ENCODE results near the gene SYTL2. TPM values are rescaled to one million over a fixed set of nuclear protein-coding genes. Genes with fewer than 3 reads are reported as not detected.

SYTL2 gene
- total RNA-seq, 1 experiment from 2014 or later = 132 TPM

GRCh38 chr11:85665733-85666132 lies 145.2 kb downstream of the SYTL2 start:
- Histone ChIP-seq H3K4me3 (ENCODE audit: low read depth in 2 of 2, low read length in 2 of 2) (no peak overlapping the region; a peak in 1 of 4 replicates), H3K9me3 (ENCODE audit: control insufficient read depth, insufficient read depth, low read depth, low read length) (no peaks in the 10 kb centered on the region), H3K27ac (ENCODE audit: low read length) (peak overlapping the region; percentile 90), H3K4me1 (ENCODE audit: control insufficient read depth, insufficient read depth, low read length) (peaks cover 24% of the 10 kb centered on the region), H3K36me3 (ENCODE audit: control insufficient read depth, insufficient read depth, low read length) (peaks cover 14% of the 10 kb centered on the region), H3K27me3 (ENCODE audit: control insufficient read depth, insufficient read depth, low read length) (no peaks in the 10 kb centered on the region)
- ChIA-PET POLR2A (no interaction called here), CTCF (no interaction called here)
- BruUV-seq (replicated peaks) = no TSS peak
- intact Hi-C loops (cut with micrococcal nuclease; ENCODE audit: unreplicated experiment) = no loop called here
- no peak for ATAC-seq
- TF ChIP-seq TCF7L2 (IDR thresholded peaks at IDR 0.05; ENCODE audit: low read depth, low read length) = no peak
- no peak for TF ChIP-seq SIN3A (IDR thresholded peaks at IDR 0.05; ENCODE audit: borderline replicate concordance, insufficient read depth, low read depth, low read length)
- no peak for TF ChIP-seq POLR2AphosphoS5 (IDR thresholded peaks at IDR 0.05; ENCODE audit: low read depth, low read length)
- TF ChIP-seq, protein P1, sequence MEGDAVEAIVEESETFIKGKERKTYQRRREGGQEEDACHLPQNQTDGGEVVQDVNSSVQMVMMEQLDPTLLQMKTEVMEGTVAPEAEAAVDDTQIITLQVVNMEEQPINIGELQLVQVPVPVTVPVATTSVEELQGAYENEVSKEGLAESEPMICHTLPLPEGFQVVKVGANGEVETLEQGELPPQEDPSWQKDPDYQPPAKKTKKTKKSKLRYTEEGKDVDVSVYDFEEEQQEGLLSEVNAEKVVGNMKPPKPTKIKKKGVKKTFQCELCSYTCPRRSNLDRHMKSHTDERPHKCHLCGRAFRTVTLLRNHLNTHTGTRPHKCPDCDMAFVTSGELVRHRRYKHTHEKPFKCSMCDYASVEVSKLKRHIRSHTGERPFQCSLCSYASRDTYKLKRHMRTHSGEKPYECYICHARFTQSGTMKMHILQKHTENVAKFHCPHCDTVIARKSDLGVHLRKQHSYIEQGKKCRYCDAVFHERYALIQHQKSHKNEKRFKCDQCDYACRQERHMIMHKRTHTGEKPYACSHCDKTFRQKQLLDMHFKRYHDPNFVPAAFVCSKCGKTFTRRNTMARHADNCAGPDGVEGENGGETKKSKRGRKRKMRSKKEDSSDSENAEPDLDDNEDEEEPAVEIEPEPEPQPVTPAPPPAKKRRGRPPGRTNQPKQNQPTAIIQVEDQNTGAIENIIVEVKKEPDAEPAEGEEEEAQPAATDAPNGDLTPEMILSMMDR (IDR thresholded peaks at IDR 0.05) = no peak
- TF ChIP-seq REST (IDR thresholded peaks at IDR 0.05; ENCODE audit: insufficient read depth in 1 of 2, low read depth in 2 of 2, low read length in 1 of 2) = no peak
- in situ Hi-C loops (cut with HindIII; ENCODE audit: low pct_unique_long_range_greater_than_20kb, low sequenced_read_pairs) = no loop called here
- no peak for DNase-seq (ENCODE audit: low read depth, low spot score)

DNA sequence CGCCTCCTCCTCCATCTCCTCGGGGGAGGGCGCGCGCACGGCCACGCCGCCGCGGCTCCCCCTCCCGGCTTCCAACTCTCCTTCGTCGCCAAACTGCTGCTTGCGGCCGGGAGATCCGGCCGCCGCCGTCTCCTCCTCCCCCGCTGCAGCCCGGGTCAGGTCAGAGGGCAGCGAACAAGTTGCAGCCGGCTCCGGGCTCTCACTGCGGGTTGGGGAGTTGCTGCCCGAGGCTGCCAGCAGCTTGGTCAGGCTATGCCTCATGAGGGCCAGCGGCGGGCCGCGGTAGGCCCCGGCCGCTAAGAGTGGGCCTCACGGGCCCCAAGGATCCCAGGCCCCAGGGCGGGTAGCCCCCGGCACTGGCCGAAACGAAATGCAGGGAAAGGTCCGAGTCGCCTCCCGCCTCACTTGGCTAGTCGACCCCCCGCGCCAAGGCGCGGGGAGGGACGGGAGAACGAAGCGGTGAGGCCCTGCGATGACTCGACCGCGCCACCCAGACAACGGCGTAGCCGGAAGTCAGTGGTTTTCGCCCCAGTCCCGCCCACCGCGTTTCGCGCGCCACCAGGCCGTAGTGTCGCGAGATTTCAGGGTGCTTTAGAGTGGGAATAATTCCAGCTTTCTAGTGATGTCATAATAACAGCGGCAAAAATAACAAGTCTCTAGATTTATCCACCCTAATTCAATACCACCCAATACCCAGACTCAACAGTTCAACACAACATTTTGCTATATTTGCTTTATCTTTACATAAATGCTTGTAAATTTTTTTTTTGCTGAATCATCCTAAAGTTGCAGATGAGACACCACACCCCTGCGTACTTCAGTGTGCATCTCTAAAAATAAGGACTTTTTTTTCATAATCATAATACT lies 146.1 kb downstream of the SYTL2 start, which contains the start of gene CREBZF:
CREBZF (minus strand) TSS at position 515 of the 867 bp plus-strand sequence; CDS start at position 261, 254 bp downstream.
- CTCF ChIA-PET = interaction anchor here (0.6 kb wide), 1 partner anchor 37 kb away, joined by 3 read pairs; the partner anchor contains the start of gene TMEM126B
- H3K9me3 ChIP-seq (ENCODE audit: control insufficient read depth, insufficient read depth, low read depth, low read length) = no peaks in the 10 kb centered on the region
- no TSS peak for BruUV-seq (replicated peaks)
- DNase-seq (ENCODE audit: low read depth, low spot score) (peak; percentile 89), ATAC-seq (peak; percentile 96)
- no peaks in the 10 kb centered on the region for H3K27me3 ChIP-seq (ENCODE audit: control insufficient read depth, insufficient read depth, low read length)
- H3K4me1 ChIP-seq (ENCODE audit: control insufficient read depth, insufficient read depth, low read length) = peaks cover 33% of the 10 kb centered on the region
- H3K4me3 ChIP-seq (ENCODE audit: low read depth in 2 of 2, low read length in 2 of 2) = peak within 1 kb of the TSS; percentile 68 to 98
- in situ Hi-C loops (cut with HindIII; ENCODE audit: low pct_unique_long_range_greater_than_20kb, low sequenced_read_pairs) = no loop called here
- peaks cover 22% of the 10 kb centered on the region for H3K36me3 ChIP-seq (ENCODE audit: control insufficient read depth, insufficient read depth, low read length)
- H3K27ac ChIP-seq (ENCODE audit: low read length) = peak within 1 kb of the TSS; percentile 90
- intact Hi-C loops (cut with micrococcal nuclease; ENCODE audit: unreplicated experiment) = loop anchor here (5.0 kb wide), 2 partner anchors 38 to 68 kb away; partner anchors contain the start of genes DLG2 and TMEM126B
- POLR2A ChIA-PET = interaction anchor here (0.5 to 0.6 kb wide), 3 partner anchors 14 to 355 kb away, joined by 3 to 6 read pairs (median 6); no protein-coding TSS in a partner anchor
- TF ChIP-seq, protein P1 (IDR thresholded peaks at IDR 0.05) = no peak
- peak; percentile 98 for TF ChIP-seq POLR2AphosphoS5 (IDR thresholded peaks at IDR 0.05; ENCODE audit: low read depth, low read length)
- TF ChIP-seq SIN3A (IDR thresholded peaks at IDR 0.05; ENCODE audit: borderline replicate concordance, insufficient read depth, low read depth, low read length) = peak; percentile 98
- TF ChIP-seq TCF7L2 (IDR thresholded peaks at IDR 0.05; ENCODE audit: low read depth, low read length) = no peak; the same call in 1 of the 2 replicates

All from Panc1 (cell line).